A673 (cell line): Measurements from ENCODE around the gene RBM19. TPM values are rescaled to one million over a fixed set of nuclear protein-coding genes. Genes with fewer than 3 reads are reported as not detected.

ENCODE experiments used
- BruUV-seq: library from RNA; stranded (reverse); fragments of 400-500 nt; replicated peaks from 2 replicates; lab custom pipeline; 2021; lab: Mats Ljungman, UMichigan
- CTCF ChIA-PET: fragments of 300-600 bp; sonication (Branson Sonifier 250); formaldehyde crosslinking; loops from one replicate; lab custom pipeline; 2022; ENCODE audit warnings: antibody characterized with exemption; lab: Charles Lee
- POLR2A ChIA-PET: fragments of 300-600 bp; sonication (Branson Sonifier 250); formaldehyde crosslinking; loops from one replicate; lab custom pipeline; 2022; ENCODE audit warnings: antibody characterized with exemption; ENCODE audit not compliant: low non-redundant PET; lab: Charles Lee
- DNase-seq: peaks from one replicate; pipeline ENCODE4 v3.0.0-alpha.2; 2015; ENCODE audit warnings: low spot score
- H3K27ac ChIP-seq: fragments of 200-600 bp; sonication (generic); 2 replicates; pipeline ENCODE4 v1.5.1; 2016; ENCODE audit warnings: mixed run types, low read depth, mild to moderate bottlenecking, mixed read lengths, antibody characterized with exemption, low read length; ENCODE audit not compliant: poor library complexity, severe bottlenecking
- H3K27me3 ChIP-seq: fragments of 200-600 bp; sonication (generic); replicated peaks from 2 replicates; pipeline ENCODE4 v1.6.1; 2017; ENCODE audit warnings: mixed run types, low read depth, mild to moderate bottlenecking, mixed read lengths, antibody characterized with exemption, low read length; ENCODE audit not compliant: insufficient read depth, poor library complexity
- H3K36me3 ChIP-seq: fragments of 200-600 bp; sonication (generic); 2 replicates; pipeline ENCODE4 v1.6.1; 2016; ENCODE audit warnings: mixed run types, mild to moderate bottlenecking, mixed read lengths, antibody characterized with exemption, low read length; ENCODE audit not compliant: insufficient read depth, poor library complexity, severe bottlenecking
- H3K4me1 ChIP-seq: fragments of 200-600 bp; sonication (generic); 2 replicates; pipeline ENCODE4 v1.6.1; 2017; ENCODE audit warnings: mixed run types, mild to moderate bottlenecking, mixed read lengths, antibody characterized with exemption, low read length; ENCODE audit not compliant: insufficient read depth, poor library complexity, severe bottlenecking
- H3K4me3 ChIP-seq: fragments of 200-600 bp; sonication (generic); 2 replicates; pipeline ENCODE4 v1.5.1; 2016; ENCODE audit warnings: low read depth, mixed run types, mild to moderate bottlenecking, mixed read lengths, low read length; ENCODE audit not compliant: poor library complexity, severe bottlenecking
- H3K9me3 ChIP-seq: fragments of 200-600 bp; sonication (generic); 2 replicates; pipeline ENCODE4 v1.6.1; 2016; ENCODE audit warnings: mixed run types, low read depth, mild to moderate bottlenecking, mixed read lengths, antibody characterized with exemption, low read length; ENCODE audit not compliant: poor library complexity, severe bottlenecking
- EZH2 ChIP-seq: fragments of 200-600 bp; sonication (generic); IDR thresholded peaks from 2 replicates; pipeline ENCODE4 v1.6.1; 2017; ENCODE audit warnings: borderline replicate concordance, low read depth, mild to moderate bottlenecking, mixed read lengths, antibody characterized with exemption, low read length; ENCODE audit not compliant: poor library complexity, severe bottlenecking
- intact Hi-C: fragments of 100-400 bp; cut with micrococcal nuclease; formaldehyde crosslinking; loops from one replicate; pipeline ENCODE4 v1.10.0; 2022; ENCODE audit not compliant: unreplicated experiment
- total RNA-seq: library from RNA; stranded (reverse); gene quantifications from 2 replicates; pipeline ENCODE4 v1.2.3, GENCODE V29; 2021
- TF ChIP-seq, protein P1 (sequence below): fragments of 300-800, 200-600 bp; sonication (generic); conservative IDR thresholded peaks from 2 replicates; pipeline ENCODE4 v1.5.1; 2017; ENCODE audit warnings: low read depth, mild to moderate bottlenecking, antibody characterized with exemption, low read length, moderate library complexity, mixed read lengths

Gene RBM19
- total RNA-seq, 1 experiment from 2014 or later, result 47.1 TPM

DNA sequence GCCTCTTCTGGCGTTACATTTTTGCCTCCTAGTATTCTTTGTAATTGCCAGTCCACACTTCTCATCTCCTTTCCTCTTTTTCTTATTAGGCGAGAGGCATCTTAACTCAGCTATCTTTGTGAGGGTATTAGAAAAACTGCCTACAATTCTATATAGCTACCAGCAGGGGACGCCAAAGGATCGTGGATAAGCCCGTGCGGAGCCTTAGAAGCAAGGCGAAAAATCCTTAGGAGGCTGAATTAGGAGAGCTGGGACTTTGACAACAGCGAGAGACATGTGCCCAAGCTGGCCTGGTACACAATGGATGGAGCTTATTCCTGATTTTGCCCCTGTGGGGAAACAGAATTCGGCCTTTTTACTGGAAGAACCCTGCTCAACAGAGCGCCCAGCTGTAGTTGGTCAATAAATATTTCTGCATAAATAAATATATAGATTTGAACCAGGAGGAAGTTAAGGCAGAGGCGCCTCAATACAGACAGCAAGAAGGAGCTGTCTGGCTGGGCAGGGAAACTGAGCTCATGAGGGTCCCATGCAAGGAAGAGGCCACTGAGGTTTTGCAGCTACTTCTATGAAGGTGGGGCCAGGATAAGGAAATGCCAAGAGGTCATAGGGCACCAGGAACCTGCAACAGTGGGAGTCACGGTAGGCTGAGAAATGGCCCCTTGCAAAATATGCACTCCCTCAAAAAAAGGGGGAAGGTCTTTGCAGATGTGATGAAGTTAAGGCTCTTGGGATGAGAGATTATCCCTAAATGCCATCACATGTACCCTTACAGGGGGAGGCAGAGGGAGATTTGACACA, 14.6 kb upstream of the RBM19 start:
- intact Hi-C loops, result loop anchor here (1.0 to 10.0 kb wide), 6 partner anchors 494 to 1937 kb away; no protein-coding TSS in a partner anchor
- no peaks in the 10 kb centered on the region for H3K36me3 ChIP-seq
- no TSS peak for BruUV-seq
- H3K9me3 ChIP-seq, result no peaks in the 10 kb centered on the region
- DNase-seq, result peak; percentile 75
- ChIA-PET CTCF (interaction anchor here (0.5 to 1.5 kb wide), 9 partner anchors 14 to 1967 kb away, joined by 3 to 22 read pairs (median 4); partner anchors contain the start of gene RBM19), POLR2A (interaction anchor here (0.7 kb wide), 1 partner anchor 70 kb away, joined by 20 read pairs; no protein-coding TSS in a partner anchor)
- H3K27ac ChIP-seq, result no peak overlapping the region
- H3K4me1 ChIP-seq, result no peaks in the 10 kb centered on the region
- H3K27me3 ChIP-seq, result no peaks in the 10 kb centered on the region
- TF ChIP-seq, protein P1, sequence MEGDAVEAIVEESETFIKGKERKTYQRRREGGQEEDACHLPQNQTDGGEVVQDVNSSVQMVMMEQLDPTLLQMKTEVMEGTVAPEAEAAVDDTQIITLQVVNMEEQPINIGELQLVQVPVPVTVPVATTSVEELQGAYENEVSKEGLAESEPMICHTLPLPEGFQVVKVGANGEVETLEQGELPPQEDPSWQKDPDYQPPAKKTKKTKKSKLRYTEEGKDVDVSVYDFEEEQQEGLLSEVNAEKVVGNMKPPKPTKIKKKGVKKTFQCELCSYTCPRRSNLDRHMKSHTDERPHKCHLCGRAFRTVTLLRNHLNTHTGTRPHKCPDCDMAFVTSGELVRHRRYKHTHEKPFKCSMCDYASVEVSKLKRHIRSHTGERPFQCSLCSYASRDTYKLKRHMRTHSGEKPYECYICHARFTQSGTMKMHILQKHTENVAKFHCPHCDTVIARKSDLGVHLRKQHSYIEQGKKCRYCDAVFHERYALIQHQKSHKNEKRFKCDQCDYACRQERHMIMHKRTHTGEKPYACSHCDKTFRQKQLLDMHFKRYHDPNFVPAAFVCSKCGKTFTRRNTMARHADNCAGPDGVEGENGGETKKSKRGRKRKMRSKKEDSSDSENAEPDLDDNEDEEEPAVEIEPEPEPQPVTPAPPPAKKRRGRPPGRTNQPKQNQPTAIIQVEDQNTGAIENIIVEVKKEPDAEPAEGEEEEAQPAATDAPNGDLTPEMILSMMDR, result peak; percentile 92
- no peak for TF ChIP-seq EZH2
- H3K4me3 ChIP-seq, result no peak overlapping the region

DNA sequence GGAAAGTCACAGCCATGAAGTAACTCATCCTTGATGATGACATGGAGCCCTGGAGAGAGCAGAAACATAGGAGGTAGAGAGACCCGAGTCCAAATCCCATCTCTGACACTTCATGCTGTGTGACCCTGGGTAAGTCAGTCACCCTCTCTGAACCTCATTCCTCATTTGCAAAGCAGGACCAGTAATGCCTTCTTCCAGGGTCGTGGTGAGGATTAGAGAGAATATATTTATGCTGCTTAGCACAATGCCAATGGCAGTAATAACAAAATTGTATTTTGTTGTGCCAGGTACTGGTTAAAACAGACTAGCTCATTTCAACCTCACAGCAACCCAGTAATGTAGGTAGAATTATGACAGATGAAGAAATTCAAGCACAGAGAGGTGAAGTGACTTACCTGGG, 13.9 kb upstream of the RBM19 start:
- H3K27me3 ChIP-seq, result no peaks in the 10 kb centered on the region
- TF ChIP-seq, protein P1, result no peak
- TF ChIP-seq EZH2, result no peak
- no peaks in the 10 kb centered on the region for H3K9me3 ChIP-seq
- intact Hi-C loops, result loop anchor here (1.0 to 10.0 kb wide), 6 partner anchors 495 to 1937 kb away; no protein-coding TSS in a partner anchor
- H3K27ac ChIP-seq, result no peak overlapping the region
- H3K4me1 ChIP-seq, result no peaks in the 10 kb centered on the region
- H3K36me3 ChIP-seq, result no peaks in the 10 kb centered on the region
- H3K4me3 ChIP-seq, result no peak overlapping the region
- ChIA-PET POLR2A (no interaction called here), CTCF (interaction anchor here (0.5 to 1.5 kb wide), 9 partner anchors 14 to 1967 kb away, joined by 3 to 22 read pairs (median 4); partner anchors contain the start of gene RBM19)
- BruUV-seq, result no TSS peak
- no peak for DNase-seq

DNA sequence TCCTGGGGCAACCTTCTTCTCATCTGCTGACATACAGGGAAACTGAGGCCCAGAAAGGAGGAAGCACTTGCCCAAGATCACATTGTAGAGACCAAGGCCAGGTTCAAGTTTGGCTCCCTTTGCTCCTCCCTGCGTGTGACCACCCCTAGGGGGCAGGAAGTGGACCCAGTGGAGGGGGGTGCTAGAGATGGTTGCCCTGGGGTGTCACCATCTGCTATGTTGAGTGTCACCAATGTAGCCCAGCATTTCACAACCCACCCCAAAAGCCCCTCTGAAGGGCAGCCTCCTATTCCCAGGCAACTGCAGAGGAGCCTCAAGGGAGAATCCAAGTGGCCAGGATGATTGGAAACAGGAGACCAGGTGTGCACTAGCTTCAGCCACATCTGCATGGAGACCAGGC, 12.0 kb upstream of the RBM19 start:
- intact Hi-C loops, result no loop called here
- no peaks in the 10 kb centered on the region for H3K9me3 ChIP-seq
- no TSS peak for BruUV-seq
- peaks cover 10% of the 10 kb centered on the region for H3K27me3 ChIP-seq
- TF ChIP-seq, protein P1, result no peak
- no peak for TF ChIP-seq EZH2
- H3K36me3 ChIP-seq, result no peaks in the 10 kb centered on the region
- no peak for DNase-seq
- ChIA-PET CTCF (interaction anchor here (0.6 kb wide), 1 partner anchor 365 kb away, joined by 3 read pairs; no protein-coding TSS in a partner anchor), POLR2A (interaction anchor here (0.5 kb wide), 1 partner anchor 529 kb away, joined by 3 read pairs; no protein-coding TSS in a partner anchor)
- no peak overlapping the region for H3K4me3 ChIP-seq
- no peak overlapping the region for H3K27ac ChIP-seq
- no peaks in the 10 kb centered on the region for H3K4me1 ChIP-seq
